ENCODE measurements around the gene IKBKE.

The IKBKE gene

DNA sequence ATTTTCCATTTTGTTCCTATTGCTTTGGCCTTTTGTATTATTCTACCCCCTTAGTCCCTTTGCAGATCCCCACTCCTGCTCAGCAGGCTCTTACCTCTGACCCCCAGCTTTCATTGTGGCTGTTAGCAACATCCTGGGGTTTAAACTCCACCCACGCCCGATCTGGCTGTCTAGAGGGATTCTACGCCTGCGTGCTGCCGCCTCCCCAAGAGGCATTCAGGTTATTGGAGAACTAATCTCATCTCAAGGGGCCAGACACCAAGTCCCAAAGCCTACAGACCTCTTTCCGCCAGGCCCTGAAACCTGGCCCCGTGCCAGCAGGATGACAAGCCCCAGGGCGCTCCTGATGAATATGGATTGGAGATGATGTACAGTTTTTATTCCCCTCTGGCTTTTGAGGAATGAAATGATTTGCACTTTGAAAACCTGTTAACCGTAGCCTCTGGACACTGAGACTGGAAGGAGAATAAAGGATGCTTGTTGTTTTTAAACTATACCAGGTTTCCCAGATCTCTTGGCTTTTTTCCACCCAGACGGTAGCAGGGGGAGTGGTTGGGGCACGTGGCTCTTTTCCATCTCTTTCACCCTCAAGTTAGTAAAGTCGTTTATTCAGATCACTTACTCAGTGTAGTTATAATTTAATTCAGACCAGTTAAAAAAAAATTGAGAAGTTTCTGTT lies 14.5 kb upstream of the IKBKE start:
- no peak for DNase-seq

DNA sequence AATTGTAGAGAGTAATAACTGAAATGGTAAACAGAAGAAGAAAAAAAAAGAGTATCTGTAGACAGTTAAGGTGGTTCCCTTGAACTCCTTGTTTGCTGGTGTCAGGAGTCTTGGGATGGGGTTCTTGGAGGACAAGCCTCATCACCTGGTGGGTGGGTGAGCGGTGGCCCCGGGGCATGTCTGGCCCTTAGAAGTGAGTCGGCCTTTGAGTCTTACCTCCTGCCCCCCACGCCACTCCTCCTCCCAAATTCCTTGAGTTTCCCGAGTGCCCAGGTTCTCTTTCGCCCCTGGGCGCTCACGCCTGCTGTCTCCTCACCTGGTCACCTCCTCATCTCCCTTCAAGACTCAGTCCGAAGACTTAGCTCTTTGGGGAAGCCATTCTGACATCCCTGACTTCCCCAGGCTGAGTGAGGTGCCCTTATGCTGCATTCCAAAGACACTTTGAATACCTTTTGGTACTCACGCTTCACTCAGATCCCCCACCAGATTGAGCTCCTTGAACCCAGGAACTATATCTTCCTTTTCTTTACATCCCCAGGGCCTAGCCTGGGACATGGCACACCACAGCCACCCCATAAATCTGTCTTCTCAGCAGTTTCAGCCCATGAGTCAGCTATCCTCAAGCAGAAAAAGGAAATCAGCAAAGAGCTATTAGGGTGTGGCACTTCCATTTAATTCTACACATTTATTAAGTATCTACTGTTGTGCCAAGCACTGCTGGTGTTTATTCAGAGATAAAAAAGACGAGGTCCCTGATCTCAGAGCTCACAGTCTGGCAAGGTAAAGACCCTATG lies 13.5 kb upstream of the IKBKE start:
- no peak for DNase-seq

DNA sequence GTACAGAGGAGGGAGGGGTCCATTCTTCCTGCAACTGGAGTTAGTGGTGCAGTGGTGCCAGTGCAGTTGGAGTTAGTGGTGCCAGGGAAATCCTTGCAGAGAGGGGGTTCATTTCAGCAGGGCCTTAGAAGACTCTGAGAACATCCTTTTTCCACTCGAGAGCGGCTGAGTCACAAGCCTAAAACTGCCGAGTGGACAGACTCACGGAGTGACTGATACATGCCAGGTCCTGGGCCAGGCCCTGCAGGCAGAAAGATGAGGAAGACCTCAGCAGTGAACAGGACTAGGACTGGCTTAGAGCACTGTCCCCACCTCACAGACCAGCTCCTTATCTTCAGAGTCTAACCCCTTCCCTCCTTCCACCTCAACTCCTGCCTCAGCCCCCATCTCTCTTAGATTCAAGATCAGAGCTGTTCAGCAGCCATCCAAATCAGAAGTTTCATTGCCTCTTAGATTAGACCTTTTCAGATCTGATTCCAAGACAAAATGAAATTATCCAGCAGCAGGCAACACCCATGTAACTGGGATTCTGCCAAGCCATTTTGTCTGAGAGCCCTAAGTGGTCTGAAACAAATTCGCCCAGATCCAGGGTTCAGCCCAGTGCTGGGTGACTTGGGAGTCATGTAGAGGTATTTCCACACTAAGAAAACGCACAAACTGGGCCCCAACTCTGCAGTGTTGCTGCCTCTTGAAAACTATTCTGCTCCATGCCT lies 12.7 kb upstream of the IKBKE start:
- no peak for DNase-seq

DNA sequence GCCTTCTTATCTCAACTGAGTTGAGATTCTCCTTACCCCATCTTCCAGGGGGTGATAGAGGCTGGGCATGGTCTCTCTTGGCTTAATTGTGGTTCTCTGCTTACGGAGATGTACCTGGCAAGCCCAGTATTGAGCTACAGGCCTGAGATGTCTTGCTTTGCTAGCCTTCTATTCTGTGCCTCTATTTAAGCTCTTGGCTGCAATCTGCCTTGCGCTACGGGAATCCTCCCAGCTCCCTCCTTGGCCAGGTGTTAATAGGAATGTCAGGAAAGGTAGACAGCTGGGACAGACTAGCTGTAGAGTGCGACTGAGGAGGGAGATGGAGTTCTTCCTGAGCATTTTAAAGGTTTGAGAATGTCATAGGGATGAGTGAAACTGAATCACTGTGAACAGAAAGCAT lies 10.6 kb upstream of the IKBKE start:
- DNase-seq = no peak

DNA sequence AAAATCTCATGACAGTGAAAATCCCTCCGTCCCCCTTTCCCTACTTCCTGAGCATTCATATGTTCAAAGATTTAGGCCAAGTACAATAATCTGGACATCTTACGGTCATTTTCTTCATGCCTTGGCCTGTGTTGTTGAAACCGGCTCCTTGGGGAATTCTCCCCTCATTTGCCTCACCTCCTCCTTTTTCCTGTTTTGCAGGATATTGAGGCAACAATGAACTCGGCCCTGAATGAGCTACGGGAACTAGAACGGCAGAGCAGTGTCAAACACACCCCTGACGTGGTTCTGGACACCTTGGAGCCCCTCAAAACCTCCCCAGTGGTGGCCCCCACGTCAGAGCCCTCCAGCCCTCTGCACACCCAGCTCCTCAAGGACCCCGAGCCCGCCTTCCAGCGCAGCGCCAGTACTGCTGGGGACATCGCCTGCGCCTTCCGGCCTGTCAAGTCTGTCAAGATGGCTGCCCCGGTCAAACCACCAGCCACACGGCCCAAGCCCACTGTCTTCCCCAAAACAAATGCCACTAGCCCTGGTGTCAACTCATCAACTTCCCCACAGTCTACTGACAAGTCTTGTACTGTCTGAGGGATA lies 9.3 kb upstream of the IKBKE start:
- DNase-seq = no peak

DNA sequence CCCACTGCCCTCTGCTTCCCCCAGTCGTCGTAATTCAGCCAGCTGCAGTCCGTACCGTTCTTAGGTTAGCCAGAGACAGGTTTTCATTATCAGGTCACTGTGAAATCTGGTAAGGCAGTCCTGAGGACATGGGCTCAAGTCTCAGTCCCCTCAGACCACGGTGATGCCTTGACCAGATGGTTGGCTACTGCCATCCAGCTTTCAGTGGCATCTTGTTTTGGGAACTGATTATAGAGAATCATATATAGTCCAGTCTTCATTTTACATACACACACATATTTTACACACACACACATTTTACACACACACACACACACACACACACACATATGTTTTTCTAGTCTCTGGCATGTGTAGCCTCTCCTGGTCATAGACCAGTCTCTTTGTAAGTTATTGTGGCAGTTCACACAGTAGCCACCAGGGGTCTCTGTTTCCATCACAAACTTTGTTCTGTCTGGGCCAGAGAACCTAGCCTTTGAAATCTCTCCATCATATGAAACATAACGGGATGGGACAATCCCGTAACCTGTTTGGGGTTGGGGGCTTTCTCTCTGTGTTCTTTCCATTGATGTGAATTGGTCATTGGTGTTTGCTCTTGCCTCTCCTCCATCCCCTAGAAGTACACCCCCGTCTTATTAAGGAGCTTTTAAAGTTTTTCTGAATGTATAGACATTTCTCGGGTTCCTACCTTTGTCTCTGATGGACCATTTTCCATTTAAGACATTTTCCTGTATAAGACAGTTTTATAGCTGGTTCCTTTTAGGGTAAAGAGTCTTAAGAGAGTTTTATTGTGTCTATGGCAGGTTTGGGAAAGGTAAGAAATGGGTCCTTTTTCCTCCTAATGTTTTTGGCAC lies 8.4 kb upstream of the IKBKE start:
- peak; percentile 84 for DNase-seq

GRCh38 chr1:206463137-206463536 lies 7.1 kb upstream of the IKBKE start:
- no peak for DNase-seq

DNA sequence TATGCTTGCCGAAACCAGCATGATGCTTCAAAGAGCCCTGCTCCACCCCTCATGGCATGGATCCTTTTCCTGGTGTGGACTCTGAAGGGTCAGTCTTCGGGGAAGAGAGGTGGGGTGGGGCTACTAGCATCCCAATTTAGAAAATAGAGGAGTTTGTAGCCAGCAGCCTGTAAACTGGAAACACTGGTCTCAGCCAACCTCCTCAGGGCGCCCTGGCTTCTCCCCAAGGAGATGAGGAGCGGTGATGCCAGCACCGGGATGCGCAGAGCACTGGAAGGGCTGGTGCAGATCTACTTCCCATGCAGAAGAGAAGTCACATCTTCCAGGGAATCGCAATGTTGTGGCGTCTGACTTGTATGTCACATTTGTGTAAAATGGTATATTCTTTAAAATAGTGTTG lies 6.4 kb upstream of the IKBKE start:
- DNase-seq = no peak

GRCh38 chr1:206464456-206464964 lies 5.8 kb upstream of the IKBKE start:
- DNase-seq = no peak

DNA sequence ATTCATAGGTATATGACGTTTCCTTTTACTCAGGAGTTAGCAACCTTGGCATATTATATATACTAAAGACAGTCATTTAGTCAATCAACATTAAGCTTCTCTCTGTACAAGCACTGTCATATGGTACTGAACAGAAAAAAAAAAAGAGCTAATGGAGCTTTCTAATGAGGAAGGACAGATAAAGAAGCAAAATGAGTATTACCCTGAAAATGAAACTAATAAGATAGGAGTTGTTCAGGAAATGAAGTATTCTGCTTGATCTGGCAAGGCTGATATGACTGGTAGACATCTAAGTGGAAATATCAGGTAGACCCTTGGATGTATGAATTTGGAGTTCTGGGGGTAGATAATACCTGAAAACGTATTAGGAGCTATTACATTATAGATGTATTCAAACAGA lies 4.3 kb upstream of the IKBKE start:
- DNase-seq = no peak

- no peak for DNase-seq
Observed at GRCh38 chr1:206466840-206467649, 3.2 kb upstream of the IKBKE start.

GRCh38 chr1:206467915-206468314 lies 2.4 kb upstream of the IKBKE start:
- DNase-seq = peak; percentile 79

GRCh38 chr1:206468571-206468970 lies 1.7 kb upstream of the IKBKE start:
- no peak for DNase-seq

DNA sequence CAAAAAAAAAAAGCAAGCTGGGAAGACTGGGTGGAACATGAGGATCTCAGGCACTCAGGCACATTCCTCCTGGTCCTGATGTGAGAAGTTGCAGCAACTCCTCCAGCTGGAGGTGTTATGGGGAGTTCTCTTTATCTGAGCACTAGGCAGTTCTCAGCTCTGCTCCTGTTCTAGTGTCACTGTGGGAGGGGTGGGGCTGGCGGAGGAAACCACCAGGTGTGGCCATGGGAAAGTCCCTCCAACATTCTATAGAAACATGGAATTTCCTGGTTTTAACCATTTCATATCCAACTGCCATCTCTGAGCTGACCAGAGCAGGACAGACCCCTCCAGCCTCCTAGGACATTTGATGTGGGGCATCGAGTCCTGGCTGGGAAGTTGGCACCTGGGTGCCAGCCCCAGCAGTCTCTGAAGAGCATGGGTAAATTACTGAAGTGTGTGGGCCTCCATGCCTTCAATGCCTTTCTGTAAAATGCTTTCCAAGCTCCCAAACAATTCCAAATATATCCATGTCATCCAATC lies 804 bp upstream of the IKBKE start:
- DNase-seq = no peak

GRCh38 chr1:206470692-206471414 lies 577 bp downstream of the IKBKE start:
- DNase-seq = peak; percentile 61

DNA sequence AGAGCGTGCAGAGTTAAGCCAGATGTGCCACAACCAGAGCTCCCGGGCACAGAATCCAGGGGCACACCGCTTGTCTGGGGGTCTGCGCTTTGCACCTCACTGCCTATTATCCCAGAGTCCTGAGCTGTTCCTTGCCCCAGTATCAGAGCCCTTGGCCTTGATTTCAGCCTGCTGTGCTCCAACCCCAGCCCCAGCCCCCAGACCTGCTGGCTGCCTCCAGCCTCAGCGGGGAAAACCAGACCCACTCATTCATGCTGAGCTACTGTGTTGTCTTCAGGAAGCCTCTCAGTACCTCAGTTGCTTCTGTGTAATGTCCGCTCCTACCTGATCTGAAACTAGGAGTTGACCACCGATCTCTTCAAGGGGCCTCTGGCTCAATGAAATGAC lies 1.1 kb downstream of the IKBKE start:
- DNase-seq = no peak

- DNase-seq = no peak
Observed at GRCh38 chr1:206472024-206472423, 1.7 kb downstream of the IKBKE start.

DNA sequence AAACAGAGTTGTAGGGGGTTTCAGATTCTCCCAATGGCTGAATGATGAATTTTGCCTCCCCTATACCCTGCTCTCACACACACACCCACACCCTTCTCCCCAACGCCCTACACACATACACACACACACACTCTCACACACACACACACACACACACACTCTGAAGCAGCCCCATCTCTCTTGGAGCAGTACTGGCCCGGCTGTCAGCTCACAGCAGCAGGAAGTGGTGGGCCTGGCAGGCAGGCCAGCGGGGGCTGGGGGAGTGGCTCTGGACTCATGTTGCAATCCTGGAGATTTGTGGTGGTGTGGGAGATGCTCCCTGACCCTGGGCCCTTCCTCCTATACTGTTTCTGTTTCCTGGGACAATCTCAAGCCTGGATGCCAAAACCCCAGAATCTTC lies 2.2 kb downstream of the IKBKE start:
- peak; percentile 77 for DNase-seq

- no peak for DNase-seq
Observed at GRCh38 chr1:206472886-206473285, 2.6 kb downstream of the IKBKE start.

DNA sequence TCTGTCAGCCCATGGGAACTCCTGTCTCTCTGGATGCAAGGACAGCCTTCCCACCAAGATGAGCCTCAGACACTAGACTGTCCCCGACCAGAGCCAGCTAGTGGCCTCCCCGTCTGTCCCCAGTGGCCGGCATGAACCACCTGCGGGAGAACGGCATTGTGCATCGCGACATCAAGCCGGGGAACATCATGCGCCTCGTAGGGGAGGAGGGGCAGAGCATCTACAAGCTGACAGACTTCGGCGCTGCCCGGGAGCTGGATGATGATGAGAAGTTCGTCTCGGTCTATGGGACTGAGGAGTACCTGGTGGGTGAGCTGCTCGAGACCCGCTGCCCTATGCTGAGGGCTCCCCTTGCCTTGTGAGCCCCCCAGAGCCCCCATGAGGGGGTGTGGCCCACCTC lies 5.8 kb downstream of the IKBKE start:
- no peak for DNase-seq

- DNase-seq = no peak
Observed at GRCh38 chr1:206476591-206476990, 6.3 kb downstream of the IKBKE start.

All from femur (tissue), 1 donor.